SK-N-SH (cell line): Measurements from ENCODE around the gene WDR90. TPM values are rescaled to one million over a fixed set of nuclear protein-coding genes. Genes with fewer than 3 reads are reported as not detected.
A peak's percentile ranks its signal among the peaks of the same experiment; 100 is the strongest.

ENCODE experiments used
- CTCF ChIA-PET: fragments of 300-600, 350-600 bp; formaldehyde crosslinking; extraction: SDS; loops from one replicate; lab custom pipeline; 2021; lab: Yijun Ruan, JAX
- POLR2A ChIA-PET: fragments of 350-600 bp; sonication (Branson Sonifier 250); formaldehyde crosslinking; extraction: SDS; loops from one replicate; lab custom pipeline; 2020; ENCODE audit warnings: antibody characterized with exemption, inconsistent platforms; lab: Yijun Ruan, JAX
- DNase-seq: peaks from one replicate; pipeline ENCODE4 v3.0.0; 2012
- H2AFZ ChIP-seq: fragments of 200-600 bp; sonication (generic); 2 replicates; pipeline ENCODE4 v1.8.1; 2016; ENCODE audit warnings: antibody characterized with exemption, mild to moderate bottlenecking, low read depth
- H3F3A ChIP-seq: fragments of 200-600 bp; sonication (generic); replicated peaks from 2 replicates; pipeline ENCODE3; 2016; ENCODE audit warnings: antibody characterized with exemption, mild to moderate bottlenecking; ENCODE audit not compliant: insufficient read depth
- H3K27ac ChIP-seq, 2 experiments: fragments of 200-500 bp in 1 of 2; fragments of 200-600 bp in 1 of 2; sonication (Bioruptor generic) in 1 of 2; sonication (generic), shearing (Covaris generic) in 1 of 2; 2 replicates each; pipeline versions ENCODE4 v1.5.1 to v1.6.1; 2014 to 2016; ENCODE audit warnings: low read depth in 2 of 2, inconsistent platforms in 1 of 2, low read length in 1 of 2, mild to moderate bottlenecking in 1 of 2, mixed read lengths in 1 of 2
- H3K27me3 ChIP-seq: fragments of 200-600 bp; sonication (generic), shearing (Covaris generic); 2 replicates; pipeline ENCODE4 v1.6.1; 2016; ENCODE audit warnings: mixed run types; ENCODE audit not compliant: insufficient read depth
- H3K36me3 ChIP-seq, 2 experiments: fragments of 200-500 bp in 1 of 2; fragments of 200-600 bp in 1 of 2; sonication (Bioruptor generic) in 1 of 2; sonication (generic) in 1 of 2; replicated peaks in 1 of 2; 2 replicates each; pipeline versions ENCODE3 to v1.5.1; 2014 to 2016; ENCODE audit warnings: low read length in 1 of 2, mild to moderate bottlenecking in 1 of 2; ENCODE audit not compliant: insufficient read depth in 2 of 2, control insufficient read depth in 1 of 2
- H3K4me1 ChIP-seq, 2 experiments: fragments of 200-500 bp in 1 of 2; fragments of 200-600 bp in 1 of 2; sonication (Bioruptor generic) in 1 of 2; sonication (generic), shearing (Covaris generic) in 1 of 2; 2 replicates each; pipeline versions ENCODE4 v1.5.1 to v1.6.1; 2014 to 2016; ENCODE audit warnings: low read depth in 1 of 2, low read length in 1 of 2, mixed run types in 1 of 2; ENCODE audit not compliant: insufficient read depth in 2 of 2, control insufficient read depth in 1 of 2
- H3K4me2 ChIP-seq: fragments of 200-600 bp; sonication (generic), shearing (Covaris generic); 2 replicates; pipeline ENCODE4 v1.6.1; 2017; ENCODE audit warnings: mixed run types
- H3K4me3 ChIP-seq, 2 experiments: fragments of 200-500 bp in 1 of 2; fragments of 200-600 bp in 1 of 2; sonication (Bioruptor generic) in 1 of 2; sonication (generic), shearing (Covaris generic) in 1 of 2; 2 replicates each; pipeline versions ENCODE4 v1.5.1 to v1.8.1; 2014 to 2016; ENCODE audit warnings: low read depth in 2 of 2, inconsistent platforms in 1 of 2, low read length in 1 of 2, mild to moderate bottlenecking in 1 of 2, mixed read lengths in 1 of 2, moderate library complexity in 1 of 2
- H3K79me2 ChIP-seq: fragments of 200-600 bp; sonication (generic); 2 replicates; pipeline ENCODE4 v1.8.1; 2017; ENCODE audit warnings: mild to moderate bottlenecking; ENCODE audit not compliant: insufficient read depth
- H3K9ac ChIP-seq: fragments of 200-600 bp; sonication (generic); 2 replicates; pipeline ENCODE4 v1.6.1; 2017; ENCODE audit warnings: mixed run types
- H3K9me2 ChIP-seq: fragments of 200-600 bp; sonication (generic); 2 replicates; pipeline ENCODE4 v1.6.1; 2017; ENCODE audit warnings: mixed run types
- H3K9me3 ChIP-seq: fragments of 200-600 bp; sonication (generic); 2 replicates; pipeline ENCODE4 v1.6.1; 2017; ENCODE audit warnings: mixed run types, mild to moderate bottlenecking, moderate library complexity
- H4K20me1 ChIP-seq: fragments of 200-600 bp; sonication (generic); 2 replicates; pipeline ENCODE4 v1.6.1; 2017; ENCODE audit warnings: mild to moderate bottlenecking, mixed run types; ENCODE audit not compliant: insufficient read depth
- CHD2 ChIP-seq: fragments of 150-350 bp; IDR thresholded peaks from 2 replicates; pipeline ENCODE4 v1.6.1; 2018; ENCODE audit warnings: low read length; ENCODE audit not compliant: partially characterized antibody
- CTCF ChIP-seq: fragments of 200-600 bp; sonication (generic); IDR thresholded peaks from 2 replicates; pipeline ENCODE4 v1.6.1; 2017; ENCODE audit warnings: antibody characterized with exemption, mild to moderate bottlenecking, moderate library complexity
- FOXM1 ChIP-seq: IDR thresholded peaks from 2 replicates; pipeline ENCODE4 v1.4.0; 2012; ENCODE audit warnings: low read depth, mild to moderate bottlenecking
- GATA2 ChIP-seq: sonication (generic); formaldehyde crosslinking; IDR thresholded peaks from 2 replicates; pipeline ENCODE4 v1.5.0; 2020; ENCODE audit warnings: mild to moderate bottlenecking, missing genetic modification reagents
- IRF3 ChIP-seq: fragments of 150-350 bp; IDR thresholded peaks from 2 replicates; pipeline ENCODE4 v1.6.1; 2016; ENCODE audit warnings: mild to moderate bottlenecking, low read depth, low read length
- MAX ChIP-seq: IDR thresholded peaks from 2 replicates; pipeline ENCODE4 v1.4.0; 2012; ENCODE audit warnings: low read depth
- MEF2A ChIP-seq: IDR thresholded peaks from 2 replicates; pipeline ENCODE4 v1.4.0; 2012; ENCODE audit warnings: low read depth, borderline replicate concordance
- MXI1 ChIP-seq: IDR thresholded peaks from 2 replicates; pipeline ENCODE4 v1.6.1; 2012; ENCODE audit warnings: mild to moderate bottlenecking, low read depth, low read length, improper control_type of control experiment
- NRF1 ChIP-seq: IDR thresholded peaks from 2 replicates; pipeline ENCODE4 v1.6.1; 2012; ENCODE audit warnings: low read depth, mild to moderate bottlenecking, low read length
- PBX3 ChIP-seq: IDR thresholded peaks from 2 replicates; pipeline ENCODE4; 2012
- POLR2AphosphoS5 ChIP-seq: IDR thresholded peaks from 2 replicates; pipeline ENCODE4 v1.6.1; 2012; ENCODE audit warnings: low read depth, low read length
- REST ChIP-seq: IDR thresholded peaks from 2 replicates; pipeline ENCODE4 v1.6.1; 2012; ENCODE audit warnings: mild to moderate bottlenecking, low read depth, low read length, moderate library complexity
- RXRA ChIP-seq: IDR thresholded peaks from 2 replicates; pipeline ENCODE4 v1.4.0; 2012; ENCODE audit warnings: low read depth, mild to moderate bottlenecking, borderline replicate concordance
- YY1 ChIP-seq: IDR thresholded peaks from 2 replicates; pipeline ENCODE4 v1.4.0; 2012; ENCODE audit warnings: low read depth, mild to moderate bottlenecking
- ZBTB33 ChIP-seq: IDR thresholded peaks from 2 replicates; pipeline ENCODE4 v1.4.0; 2012; ENCODE audit warnings: low read depth, borderline replicate concordance
- WGBS: methylation state at CpG from one replicate; pipeline ENCODE4 v1.1.6; 2017; ENCODE audit warnings: low lambda C conversion rate; 5-methylcytosine and 5-hydroxymethylcytosine counted together
- polyA plus RNA-seq, 3 experiments: library from polyadenylated mRNA; depleted of rRNA; stranded (reverse); fragments of >200 nt; gene quantifications; 2 replicates each; pipeline ENCODE4 v1.2.3, GENCODE V29; 2012

The WDR90 gene
- polyA plus RNA-seq, 1 of the 3 experiments (the other 2 are of a cell fraction) = 32.0 TPM

- Histone ChIP-seq H3F3A (no peaks in the 10 kb centered on the region), H3K9ac (no peak overlapping the region), H3K4me2 (no peak overlapping the region), H3K9me2 (no peaks in the 10 kb centered on the region), H3K79me2 (peaks cover 2% of the 10 kb centered on the region; the same call in 1 of the 2 replicates), H4K20me1 (no peaks in the 10 kb centered on the region), H2AFZ (no peak overlapping the region), H3K27me3 (no peaks in the 10 kb centered on the region), H3K27ac (peak overlapping the region in 1 of 2 experiments; percentile 50; a peak in 1 of 4 replicates), H3K4me3 (no peak overlapping the region), H3K4me1 (peaks cover 10 to 29% of the 10 kb centered on the region in 2 experiments; a peak in 3 of 4 replicates), H3K36me3 (peaks cover 0 to 18% of the 10 kb centered on the region in 2 experiments), H3K9me3 (no peaks in the 10 kb centered on the region)
- TF ChIP-seq RXRA = no peak
- TF ChIP-seq PBX3 = no peak
- no peak for TF ChIP-seq ZBTB33
- no peak for TF ChIP-seq GATA2
- no peak for TF ChIP-seq NRF1
- DNase-seq = no peak
- POLR2A ChIA-PET = interaction anchor here (0.9 kb wide), 2 partner anchors 29 to 59 kb away, joined by 3 read pairs; no protein-coding TSS in a partner anchor
- CTCF ChIA-PET = no interaction called here
- WGBS = no CpG with 5 or more reads among the region's 11 CpGs
These were observed 19.3 kb upstream of the WDR90 start for GRCh38 chr16:629833-630248.

- H3K79me2 ChIP-seq = peaks cover 5% of the 10 kb centered on the region; the same call in 1 of the 2 replicates
- H3K9ac ChIP-seq = no peak overlapping the region
- H3F3A ChIP-seq = no peaks in the 10 kb centered on the region
- H3K4me3 ChIP-seq = no peak overlapping the region
- 83% methylated on average over 11 of the region's 29 CpGs for WGBS
- no peaks in the 10 kb centered on the region for H4K20me1 ChIP-seq
- peaks cover 10 to 34% of the 10 kb centered on the region in 2 experiments; a peak in 3 of 4 replicates for H3K4me1 ChIP-seq
- H3K36me3 ChIP-seq = peaks cover 0 to 19% of the 10 kb centered on the region in 2 experiments
- H3K9me3 ChIP-seq = no peaks in the 10 kb centered on the region
- TF ChIP-seq YY1 (no peak), MEF2A (no peak), MAX (no peak), REST (no peak), CHD2 (no peak), CTCF (no peak), MXI1 (no peak), FOXM1 (no peak), IRF3 (no peak), POLR2AphosphoS5 (no peak)
- H3K9me2 ChIP-seq = no peaks in the 10 kb centered on the region
- CTCF ChIA-PET = interaction anchor here (0.9 to 1.4 kb wide), 2 partner anchors 18 to 19 kb away, joined by 4 to 6 read pairs; partner anchors contain the start of gene WDR90
- peak overlapping the region in 1 of 2 experiments; percentile 50; a peak in 1 of 4 replicates for H3K27ac ChIP-seq
- no peaks in the 10 kb centered on the region for H3K27me3 ChIP-seq
- no peak overlapping the region for H2AFZ ChIP-seq
- no peak for DNase-seq
- no peak overlapping the region for H3K4me2 ChIP-seq
- POLR2A ChIA-PET = interaction anchor here (0.9 kb wide), 2 partner anchors 29 to 60 kb away, joined by 3 read pairs; no protein-coding TSS in a partner anchor
These were observed 18.8 kb upstream of the WDR90 start for GRCh38 chr16:630249-630814.
